Activated naive CD4-positive, alpha-beta T cell treated with anti-CD3 and anti-CD28 coated beads, Interleukin-2, amount 50 U/mL, for 72 hours (primary cell): ENCODE data around the gene BDH1. TPM values are rescaled to one million over a fixed set of nuclear protein-coding genes. Genes with fewer than 3 reads are reported as not detected.

Source experiments
- ATAC-seq, 2 donors: fragments of 150-1000 bp; cut with Tn5 transposase; 2 replicates each; pipeline ENCODE4 v1.10.0; 2021; ENCODE audit warnings: mild to moderate bottlenecking in 2 of 2, moderate library complexity in 2 of 2
- DNase-seq, 2 donors: peaks; one replicate each; pipeline ENCODE4 v3.0.0; 2021 to 2022; ENCODE audit warnings: low spot score in 2 of 2
- H3K27ac Mint-ChIP-seq, 2 donors: one replicate each; pipeline ENCODE4 v1.8.0; 2022; ENCODE audit warnings: mild to moderate bottlenecking in 2 of 2, mixed read lengths in 2 of 2
- H3K36me3 Mint-ChIP-seq, 2 donors: one replicate each; pipeline ENCODE4 v1.8.0; 2022; ENCODE audit warnings: mixed read lengths in 2 of 2
- H3K9me3 Mint-ChIP-seq, 2 donors: one replicate each; pipeline ENCODE4 v1.8.0; 2022; ENCODE audit warnings: mixed read lengths in 2 of 2
- total RNA-seq, 2 donors: library from RNA; stranded (reverse); gene quantifications; one replicate each; pipeline ENCODE4 v1.2.3, GENCODE V29; 2022

Gene BDH1
- total RNA-seq, 2 donors from 2014 or later, result 57.3 to 131 TPM

- DNase-seq, result no peak
- H3K36me3 Mint-ChIP-seq, result peaks cover 5 to 27% of the 10 kb centered on the region in 2 donors
- no peak for ATAC-seq
- no peak overlapping the region for H3K27ac Mint-ChIP-seq
- peaks cover 4 to 24% of the 10 kb centered on the region in 2 donors for H3K9me3 Mint-ChIP-seq
Measured at GRCh38 chr3:197564097-197564843, 8.5 kb upstream of the BDH1 start.

- peak in 1 of 2 donors; percentile 72 for ATAC-seq
- no peak for DNase-seq
- Mint-ChIP-seq H3K27ac (peak overlapping the region in 1 of 2 donors; percentile 7), H3K36me3 (peaks cover 5 to 21% of the 10 kb centered on the region in 2 donors), H3K9me3 (peaks cover 4 to 24% of the 10 kb centered on the region in 2 donors)
Measured at GRCh38 chr3:197562398-197563251, 6.9 kb upstream of the BDH1 start.

GRCh38 chr3:197561926-197562325 is 6.2 kb upstream of the BDH1 start:
- DNase-seq (no peak), ATAC-seq (no peak)
- Mint-ChIP-seq H3K36me3 (peaks cover 5 to 21% of the 10 kb centered on the region in 2 donors), H3K9me3 (peaks cover 4 to 21% of the 10 kb centered on the region in 2 donors), H3K27ac (peak overlapping the region in 1 of 2 donors; percentile 7)

GRCh38 chr3:197559651-197560050 is 3.9 kb upstream of the BDH1 start:
- no peak for DNase-seq
- H3K36me3 Mint-ChIP-seq, result peaks cover 5 to 21% of the 10 kb centered on the region in 2 donors
- ATAC-seq, result no peak

GRCh38 chr3:197554562-197555280 is 1.0 kb downstream of the BDH1 start:
- Mint-ChIP-seq H3K36me3 (peaks cover 10 to 29% of the 10 kb centered on the region in 2 donors), H3K27ac (peak overlapping the region; percentile 50 to 90), H3K9me3 (no peaks in the 10 kb centered on the region)
- DNase-seq, result peak; percentile 94 to 96
- peak; percentile 95 to 97 for ATAC-seq

More at GRCh38 chr3:197559651-197560050, 3.9 kb upstream of the BDH1 start:
- H3K27ac Mint-ChIP-seq, result no peak overlapping the region
- peaks cover 4 to 18% of the 10 kb centered on the region in 2 donors for H3K9me3 Mint-ChIP-seq

GRCh38 chr3:197554196-197554561 is 1.6 kb downstream of the BDH1 start:
- peak overlapping the region; percentile 50 to 90 for H3K27ac Mint-ChIP-seq

GRCh38 chr3:197552198-197552597 is 3.6 kb downstream of the BDH1 start:
- Mint-ChIP-seq H3K36me3 (peaks cover 10 to 29% of the 10 kb centered on the region in 2 donors), H3K9me3 (no peaks in the 10 kb centered on the region), H3K27ac (no peak overlapping the region)
- DNase-seq (no peak), ATAC-seq (no peak)

More at GRCh38 chr3:197554196-197554561, 1.6 kb downstream of the BDH1 start:
- peak in 1 of 2 donors; percentile 1 for ATAC-seq
- H3K36me3 Mint-ChIP-seq, result peaks cover 10 to 29% of the 10 kb centered on the region in 2 donors
- no peak for DNase-seq
- no peaks in the 10 kb centered on the region for H3K9me3 Mint-ChIP-seq

GRCh38 chr3:197550489-197550888 is 5.3 kb downstream of the BDH1 start:
- DNase-seq (no peak), ATAC-seq (no peak)
- no peaks in the 10 kb centered on the region for H3K9me3 Mint-ChIP-seq
- H3K36me3 Mint-ChIP-seq, result peaks cover 10 to 31% of the 10 kb centered on the region in 2 donors
- H3K27ac Mint-ChIP-seq, result no peak overlapping the region

- no peak for ATAC-seq
- H3K36me3 Mint-ChIP-seq, result peaks cover 8 to 36% of the 10 kb centered on the region in 2 donors
Measured at GRCh38 chr3:197549261-197549885, 6.4 kb downstream of the BDH1 start.

GRCh38 chr3:197547306-197548011 is 8.3 kb downstream of the BDH1 start:
- Mint-ChIP-seq H3K9me3 (no peaks in the 10 kb centered on the region), H3K36me3 (peaks cover 0 to 30% of the 10 kb centered on the region in 2 donors), H3K27ac (peak overlapping the region in 1 of 2 donors; percentile 39)
- no peak for ATAC-seq
- no peak for DNase-seq

More at GRCh38 chr3:197549261-197549885, 6.4 kb downstream of the BDH1 start:
- no peak for DNase-seq
- Mint-ChIP-seq H3K27ac (peak overlapping the region; percentile 6 to 80), H3K9me3 (no peaks in the 10 kb centered on the region)

GRCh38 chr3:197546307-197547085 is 9.3 kb downstream of the BDH1 start:
- no peaks in the 10 kb centered on the region for H3K9me3 Mint-ChIP-seq
- no peak overlapping the region for H3K27ac Mint-ChIP-seq
- H3K36me3 Mint-ChIP-seq, result peaks cover 0 to 25% of the 10 kb centered on the region in 2 donors
- ATAC-seq (no peak), DNase-seq (no peak)

GRCh38 chr3:197545571-197545970 is 10.2 kb downstream of the BDH1 start:
- ATAC-seq (no peak), DNase-seq (no peak)
- no peaks in the 10 kb centered on the region for H3K9me3 Mint-ChIP-seq
- H3K27ac Mint-ChIP-seq, result peak overlapping the region in 1 of 2 donors; percentile 42
- peaks cover 0 to 23% of the 10 kb centered on the region in 2 donors for H3K36me3 Mint-ChIP-seq

- no peak for ATAC-seq
Measured at GRCh38 chr3:197545101-197545500, 10.7 kb downstream of the BDH1 start.

GRCh38 chr3:197542741-197543454 is 12.9 kb downstream of the BDH1 start:
- Mint-ChIP-seq H3K36me3 (peaks cover 0 to 33% of the 10 kb centered on the region in 2 donors), H3K27ac (peak overlapping the region; percentile 47 to 52)

More at GRCh38 chr3:197545101-197545500, 10.7 kb downstream of the BDH1 start:
- no peak for DNase-seq
- peaks cover 0 to 23% of the 10 kb centered on the region in 2 donors for H3K36me3 Mint-ChIP-seq
- no peaks in the 10 kb centered on the region for H3K9me3 Mint-ChIP-seq
- H3K27ac Mint-ChIP-seq, result peak overlapping the region; percentile 42 to 74

More at GRCh38 chr3:197542741-197543454, 12.9 kb downstream of the BDH1 start:
- H3K9me3 Mint-ChIP-seq, result no peaks in the 10 kb centered on the region
- ATAC-seq (no peak), DNase-seq (no peak)
